Lower lobe of right lung (tissue), 2 donors: Measurements from ENCODE around the gene CAMK2D. TPM values are rescaled to one million over a fixed set of nuclear protein-coding genes. Genes with fewer than 3 reads are reported as not detected.

Experiments
- ATAC-seq, 2 donors: fragments of 200-7000 bp; cut with Tn5 transposase; one replicate each; pipeline ENCODE4 v1.9.1; 2020 to 2022; ENCODE audit warnings: mild to moderate bottlenecking in 2 of 2, moderate library complexity in 2 of 2
- DNase-seq: peaks from one replicate; pipeline ENCODE4 v3.0.0-alpha.2; 2020
- H3K27ac ChIP-seq: fragments of 200-600 bp; one replicate; pipeline ENCODE4 v1.8.0; 2022
- H3K27me3 ChIP-seq: fragments of 200-600 bp; one replicate; pipeline ENCODE4 v1.8.0; 2022; ENCODE audit warnings: low read depth
- H3K36me3 ChIP-seq: fragments of 200-600 bp; one replicate; pipeline ENCODE4 v1.8.0; 2022; ENCODE audit warnings: mild to moderate bottlenecking
- H3K4me1 ChIP-seq: fragments of 200-600 bp; one replicate; pipeline ENCODE4 v1.8.0; 2022
- H3K4me3 ChIP-seq: fragments of 200-600 bp; one replicate; pipeline ENCODE4 v1.8.0; 2022; ENCODE audit warnings: mild to moderate bottlenecking
- H3K9me3 ChIP-seq: fragments of 200-600 bp; one replicate; pipeline ENCODE4 v1.8.0; 2022
- intact Hi-C: fragments of 100-400 bp; cut with DNase I; formaldehyde crosslinking; loops from one replicate; pipeline ENCODE4 v1.11.0; 2022
- total RNA-seq: library from RNA; stranded (reverse); fragmentation: NEBNext Ultra II Directional; extraction: Animal tissue kit (Norgen Biotek cat#: 25700); gene quantifications from one replicate; pipeline ENCODE4 v1.2.1, GENCODE V29; 2021
- TF ChIP-seq, protein P1 (sequence below): fragments of 200-600 bp; IDR thresholded peaks from one replicate; pipeline ENCODE4 v1.8.0; 2022; ENCODE audit warnings: antibody characterized with exemption, mild to moderate bottlenecking
- donor health status: DM: no; HTN: yes; CAD: no; lungs with severe emphysema.

Gene CAMK2D
- total RNA-seq, 1 donor from 2014 or later: 40.7 TPM

DNA sequence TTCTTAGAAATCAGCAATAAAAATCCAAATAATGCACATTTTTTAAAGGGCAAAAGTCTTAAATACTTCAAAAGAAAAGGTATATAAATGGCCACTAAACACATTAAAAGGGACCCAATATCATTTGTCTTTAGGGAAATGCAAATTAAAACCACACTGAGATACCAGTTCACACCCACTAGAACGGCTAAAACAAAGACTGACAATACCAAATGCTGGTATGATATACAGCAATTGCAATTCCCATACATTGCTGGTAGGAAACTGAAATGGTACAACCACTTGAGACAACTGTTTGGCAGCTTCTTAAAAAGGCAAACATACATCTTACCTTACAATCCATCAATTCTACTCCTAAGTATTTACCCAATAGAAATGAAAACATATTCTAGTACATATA, 33.7 kb downstream of the CAMK2D start:
- TF ChIP-seq, protein P1, sequence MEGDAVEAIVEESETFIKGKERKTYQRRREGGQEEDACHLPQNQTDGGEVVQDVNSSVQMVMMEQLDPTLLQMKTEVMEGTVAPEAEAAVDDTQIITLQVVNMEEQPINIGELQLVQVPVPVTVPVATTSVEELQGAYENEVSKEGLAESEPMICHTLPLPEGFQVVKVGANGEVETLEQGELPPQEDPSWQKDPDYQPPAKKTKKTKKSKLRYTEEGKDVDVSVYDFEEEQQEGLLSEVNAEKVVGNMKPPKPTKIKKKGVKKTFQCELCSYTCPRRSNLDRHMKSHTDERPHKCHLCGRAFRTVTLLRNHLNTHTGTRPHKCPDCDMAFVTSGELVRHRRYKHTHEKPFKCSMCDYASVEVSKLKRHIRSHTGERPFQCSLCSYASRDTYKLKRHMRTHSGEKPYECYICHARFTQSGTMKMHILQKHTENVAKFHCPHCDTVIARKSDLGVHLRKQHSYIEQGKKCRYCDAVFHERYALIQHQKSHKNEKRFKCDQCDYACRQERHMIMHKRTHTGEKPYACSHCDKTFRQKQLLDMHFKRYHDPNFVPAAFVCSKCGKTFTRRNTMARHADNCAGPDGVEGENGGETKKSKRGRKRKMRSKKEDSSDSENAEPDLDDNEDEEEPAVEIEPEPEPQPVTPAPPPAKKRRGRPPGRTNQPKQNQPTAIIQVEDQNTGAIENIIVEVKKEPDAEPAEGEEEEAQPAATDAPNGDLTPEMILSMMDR: no peak
- DNase-seq: no peak
- Histone ChIP-seq H3K27me3 (no peaks in the 10 kb centered on the region), H3K36me3 (no peaks in the 10 kb centered on the region), H3K4me1 (no peaks in the 10 kb centered on the region), H3K4me3 (no peak overlapping the region), H3K27ac (no peak overlapping the region), H3K9me3 (no peaks in the 10 kb centered on the region)
- intact Hi-C loops: no loop called here
- no peak for ATAC-seq

DNA sequence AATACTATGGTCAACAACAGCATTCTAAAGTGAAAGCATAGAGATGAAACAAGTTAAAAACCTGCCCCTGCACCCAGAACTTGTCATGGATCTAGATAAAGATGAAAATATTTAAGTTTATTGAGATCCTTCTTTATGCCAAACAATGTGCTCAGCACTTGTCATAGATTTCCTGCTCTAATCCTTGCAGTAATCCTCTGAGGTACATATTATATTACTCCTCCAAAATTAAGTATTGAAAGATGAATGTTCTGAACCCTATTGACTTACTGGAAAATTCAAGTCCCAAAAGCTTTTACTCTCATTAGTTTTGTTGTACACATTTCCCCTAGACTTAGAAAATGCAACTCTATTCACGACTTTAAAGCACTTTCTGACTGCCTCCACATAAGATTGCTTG, 35.6 kb downstream of the CAMK2D start:
- intact Hi-C loops: no loop called here
- no peaks in the 10 kb centered on the region for H3K4me1 ChIP-seq
- no peak for ATAC-seq

GRCh38 chr4:113718252-113718651, 43.3 kb downstream of the CAMK2D start:
- Histone ChIP-seq H3K9me3 (no peaks in the 10 kb centered on the region), H3K4me1 (no peaks in the 10 kb centered on the region), H3K4me3 (no peak overlapping the region), H3K27me3 (no peaks in the 10 kb centered on the region), H3K27ac (no peak overlapping the region), H3K36me3 (no peaks in the 10 kb centered on the region)
- ATAC-seq (no peak), DNase-seq (no peak)
- TF ChIP-seq, protein P1: no peak
- intact Hi-C loops: no loop called here

More for the DNA sequence above, 35.6 kb downstream of the CAMK2D start:
- no peak overlapping the region for H3K4me3 ChIP-seq
- H3K27me3 ChIP-seq: no peaks in the 10 kb centered on the region
- no peak overlapping the region for H3K27ac ChIP-seq
- no peaks in the 10 kb centered on the region for H3K36me3 ChIP-seq
- TF ChIP-seq, protein P1: no peak
- no peaks in the 10 kb centered on the region for H3K9me3 ChIP-seq
- no peak for DNase-seq

- TF ChIP-seq, protein P1: no peak
- Histone ChIP-seq H3K27ac (no peak overlapping the region), H3K4me1 (no peaks in the 10 kb centered on the region), H3K36me3 (no peaks in the 10 kb centered on the region), H3K4me3 (no peak overlapping the region), H3K27me3 (no peaks in the 10 kb centered on the region), H3K9me3 (no peaks in the 10 kb centered on the region)
- intact Hi-C loops: no loop called here
- DNase-seq (no peak), ATAC-seq (no peak)
These were observed 49.5 kb downstream of the CAMK2D start for GRCh38 chr4:113711883-113712662.

GRCh38 chr4:113708250-113708649, 53.3 kb downstream of the CAMK2D start:
- Histone ChIP-seq H3K27me3 (no peaks in the 10 kb centered on the region), H3K36me3 (no peaks in the 10 kb centered on the region), H3K9me3 (no peaks in the 10 kb centered on the region), H3K27ac (no peak overlapping the region), H3K4me3 (no peak overlapping the region), H3K4me1 (no peaks in the 10 kb centered on the region)
- no peak for ATAC-seq
- TF ChIP-seq, protein P1: no peak
- DNase-seq: no peak
- intact Hi-C loops: no loop called here
